Measurements from ENCODE around the gene SBF2. TPM values are rescaled to one million over a fixed set of nuclear protein-coding genes. Genes with fewer than 3 reads are reported as not detected.

SBF2 gene
- total and polyA plus RNA-seq, 2 of the 13 experiments (the other 11 are each of a cell fraction or from before 2014, with no cell fraction given): 24.0 to 45.8 TPM

- FAIRE-seq (no peak), ATAC-seq (no peak), DNase-seq (ENCODE audit: low spot score) (no peak)
- POLR2A ChIA-PET: no interaction called here
- no TSS peak for BruUV-seq (replicated peaks)
- 97% methylated on average over 2 of the region's 2 CpGs for WGBS (ENCODE audit: low lambda C conversion rate)
- no peak overlapping the region for H3K9ac ChIP-seq (ENCODE audit: insufficient read depth, low read depth, low read length)
- no peak overlapping the region for H3K4me3 ChIP-seq (replicated peaks in 1 of 3; ENCODE audit: insufficient read depth in 1 of 3, low read depth in 2 of 3, low read length in 3 of 3)
- H3K4me1 ChIP-seq (ENCODE audit: insufficient read depth, low read length): no peaks in the 10 kb centered on the region
- intact Hi-C loops (cut with micrococcal nuclease; ENCODE audit: unreplicated experiment): no loop called here
- no peaks in the 10 kb centered on the region for H3K79me2 ChIP-seq (ENCODE audit: insufficient read depth, low read length)
- no peaks in the 10 kb centered on the region for H3K36me3 ChIP-seq (replicated peaks in 1 of 2; ENCODE audit: control insufficient read depth in 1 of 2, insufficient read depth in 2 of 2, low read length in 2 of 2)
- no peak overlapping the region for H3K4me2 ChIP-seq (ENCODE audit: low read depth, low read length)
- H3K27me3 ChIP-seq (ENCODE audit: control insufficient read depth in 1 of 2, insufficient read depth in 2 of 2, low read length in 2 of 2): no peaks in the 10 kb centered on the region
- no peaks in the 10 kb centered on the region for H3K9me3 ChIP-seq (ENCODE audit: low read length)
- no peak overlapping the region for H3K27ac ChIP-seq (ENCODE audit: extremely low read length, insufficient read depth, low read length)
- TF ChIP-seq ELF1 (CRISPR knock-in tag; IDR thresholded peaks at IDR 0.05): no peak
- no peak for TF ChIP-seq NFRKB (IDR thresholded peaks at IDR 0.05)
- TF ChIP-seq STAG1 (CRISPR knock-in tag; IDR thresholded peaks at IDR 0.05): no peak
- TF ChIP-seq ZNF280B (CRISPR knock-in tag; IDR thresholded peaks at IDR 0.05; ENCODE audit: borderline replicate concordance): no peak
- TF ChIP-seq ARID3A (IDR thresholded peaks at IDR 0.05; ENCODE audit: low read depth, low read length): no peak
- TF ChIP-seq NRL (CRISPR knock-in tag; IDR thresholded peaks at IDR 0.05; ENCODE audit: borderline replicate concordance): no peak
- TF ChIP-seq MIER3 (CRISPR knock-in tag; IDR thresholded peaks at IDR 0.05; ENCODE audit: borderline replicate concordance): no peak
- no peak for TF ChIP-seq ZNF230 (CRISPR knock-in tag; IDR thresholded peaks at IDR 0.05)
- TF ChIP-seq BATF2 (CRISPR knock-in tag; IDR thresholded peaks at IDR 0.05): no peak
- no peak for TF ChIP-seq HBP1 (CRISPR knock-in tag; IDR thresholded peaks at IDR 0.05; ENCODE audit: low read depth)
- no peak for TF ChIP-seq HNF1A (IDR thresholded peaks at IDR 0.05; ENCODE audit: low read depth)
- no peak for TF ChIP-seq HNF1A (CRISPR knock-in tag; IDR thresholded peaks at IDR 0.05; ENCODE audit: borderline replicate concordance)
- no peak for TF ChIP-seq RBM22 (optimal IDR thresholded peaks at IDR 0.05; ENCODE audit: low read length)
- TF ChIP-seq ZNF746 (CRISPR knock-in tag; IDR thresholded peaks at IDR 0.05): no peak
- TF ChIP-seq HOXD1 (CRISPR knock-in tag; IDR thresholded peaks at IDR 0.05): no peak
- TF ChIP-seq SMYD3 (CRISPR knock-in tag; IDR thresholded peaks at IDR 0.05): no peak
- H4K20me1 ChIP-seq (ENCODE audit: insufficient read depth, low read length): no peaks in the 10 kb centered on the region
- CTCF ChIA-PET (ENCODE audit: low intra/inter-chr PET ratio, low total read pairs): no interaction called here
- in situ Hi-C loops (cut with HindIII; ENCODE audit: extremely low pct_ligation_motif_present, low pct_unique_long_range_greater_than_20kb): no loop called here
- H2AFZ ChIP-seq (ENCODE audit: low read length): no peak overlapping the region
Measured at GRCh38 chr11:10125522-10126133, 168.4 kb downstream of the SBF2 start.
